Stomach smooth muscle (tissue), 2 donors: ENCODE measurements around the gene DONSON.

Experiments used
- H3K27ac ChIP-seq: one replicate; pipeline ENCODE4 v1.7.0; 2013; ENCODE audit warnings: mild to moderate bottlenecking, low read length, inconsistent platforms
- H3K27me3 ChIP-seq, 2 donors: one replicate each; pipeline ENCODE4 v1.7.0; 2013; ENCODE audit warnings: low read length in 2 of 2; ENCODE audit not compliant: insufficient read depth in 2 of 2, control insufficient read depth in 1 of 2
- H3K36me3 ChIP-seq, 2 donors: one replicate each; pipeline ENCODE4 v1.7.0; 2013; ENCODE audit warnings: low read length in 2 of 2; ENCODE audit not compliant: control insufficient read depth in 2 of 2, insufficient read depth in 2 of 2
- H3K4me1 ChIP-seq: one replicate; pipeline ENCODE4 v1.7.0; 2013; ENCODE audit warnings: low read length; ENCODE audit not compliant: control insufficient read depth, insufficient read depth
- H3K4me3 ChIP-seq, 2 donors: one replicate each; pipeline ENCODE4 v1.7.0; 2013; ENCODE audit warnings: low read length in 2 of 2
- H3K9ac ChIP-seq, 2 donors: one replicate each; pipeline ENCODE4 v1.7.0; 2013; ENCODE audit warnings: low read length in 2 of 2, mild to moderate bottlenecking in 1 of 2
- H3K9me3 ChIP-seq, 2 donors: one replicate each; pipeline ENCODE4 v1.7.0; 2013; ENCODE audit warnings: low read length in 2 of 2; ENCODE audit not compliant: control insufficient read depth in 2 of 2
- donor health status: healthy.
- donor health status: Pancreatic carcinoma.

DONSON gene

GRCh38 chr21:33551664-33552063, 36.8 kb downstream of the DONSON start:
- no peak overlapping the region for H3K4me3 ChIP-seq
- H3K27ac ChIP-seq: no peak overlapping the region
- peaks cover 58 to 66% of the 10 kb centered on the region in 2 donors for H3K36me3 ChIP-seq
- H3K9ac ChIP-seq: no peak overlapping the region
- H3K27me3 ChIP-seq: no peaks in the 10 kb centered on the region
- no peaks in the 10 kb centered on the region for H3K9me3 ChIP-seq
- no peaks in the 10 kb centered on the region for H3K4me1 ChIP-seq

GRCh38 chr21:33550772-33551660, 37.5 kb downstream of the DONSON start:
- no peak overlapping the region for H3K27ac ChIP-seq

GRCh38 chr21:33549848-33550771, 38.4 kb downstream of the DONSON start:
- Histone ChIP-seq H3K36me3 (peaks cover 58 to 64% of the 10 kb centered on the region in 2 donors), H3K4me3 (no peak overlapping the region), H3K9ac (no peak overlapping the region), H3K27ac (no peak overlapping the region), H3K4me1 (no peaks in the 10 kb centered on the region), H3K27me3 (no peaks in the 10 kb centered on the region), H3K9me3 (no peaks in the 10 kb centered on the region)

More at GRCh38 chr21:33550772-33551660, 37.5 kb downstream of the DONSON start:
- H3K4me1 ChIP-seq: no peaks in the 10 kb centered on the region
- H3K9me3 ChIP-seq: no peaks in the 10 kb centered on the region
- no peak overlapping the region for H3K9ac ChIP-seq
- H3K4me3 ChIP-seq: no peak overlapping the region
- H3K27me3 ChIP-seq: no peaks in the 10 kb centered on the region
- H3K36me3 ChIP-seq: peaks cover 58 to 64% of the 10 kb centered on the region in 2 donors

- H3K9me3 ChIP-seq: no peaks in the 10 kb centered on the region
- no peak overlapping the region for H3K27ac ChIP-seq
- H3K4me1 ChIP-seq: peaks cover 8% of the 10 kb centered on the region
- H3K4me3 ChIP-seq: no peak overlapping the region
- no peak overlapping the region for H3K9ac ChIP-seq
- H3K27me3 ChIP-seq: no peaks in the 10 kb centered on the region
- peaks cover 20 to 27% of the 10 kb centered on the region in 2 donors for H3K36me3 ChIP-seq
These were observed 42.4 kb downstream of the DONSON start for GRCh38 chr21:33546086-33546485.

- H3K9ac ChIP-seq: peak overlapping the region in 1 of 2 donors; percentile 100
- peaks cover 6 to 12% of the 10 kb centered on the region in 2 donors for H3K36me3 ChIP-seq
- H3K9me3 ChIP-seq: no peaks in the 10 kb centered on the region
- no peaks in the 10 kb centered on the region for H3K27me3 ChIP-seq
- no peak overlapping the region for H3K27ac ChIP-seq
- H3K4me1 ChIP-seq: peaks cover 8% of the 10 kb centered on the region
- peak overlapping the region; percentile 93 to 97 for H3K4me3 ChIP-seq
These were observed 43.9 kb downstream of the DONSON start for GRCh38 chr21:33544451-33545195.

- H3K4me1 ChIP-seq: peaks cover 8% of the 10 kb centered on the region
- peak overlapping the region; percentile 100 for H3K27ac ChIP-seq
- no peaks in the 10 kb centered on the region for H3K27me3 ChIP-seq
- H3K9ac ChIP-seq: peak overlapping the region; percentile 100
- peaks cover 7 to 9% of the 10 kb centered on the region in 2 donors for H3K36me3 ChIP-seq
- H3K9me3 ChIP-seq: no peaks in the 10 kb centered on the region
- peak overlapping the region; percentile 93 to 97 for H3K4me3 ChIP-seq
These were observed 44.9 kb downstream of the DONSON start for GRCh38 chr21:33543505-33544129.

- Histone ChIP-seq H3K27ac (peak within 1 kb of the TSS; percentile 100), H3K27me3 (no peaks in the 10 kb centered on the region), H3K9me3 (no peaks in the 10 kb centered on the region), H3K9ac (peak within 1 kb of the TSS; percentile 100), H3K4me1 (peaks cover 8% of the 10 kb centered on the region), H3K36me3 (peaks cover 4 to 7% of the 10 kb centered on the region in 2 donors), H3K4me3 (peak within 1 kb of the TSS; percentile 97 to 99)
These were observed 45.6 kb downstream of the DONSON start, which contains the start of gene SON for GRCh38 chr21:33542640-33543504. Gene SON (plus strand): TSS chr21:33543038. CDS start chr21:33543093, 55 bp downstream.

- Histone ChIP-seq H3K27ac (peak within 1 kb of the TSS; percentile 100), H3K4me1 (peaks cover 8% of the 10 kb centered on the region), H3K9ac (peak within 1 kb of the TSS; percentile 100), H3K4me3 (peak within 1 kb of the TSS; percentile 97 to 99), H3K9me3 (no peaks in the 10 kb centered on the region), H3K36me3 (peaks cover 4 to 9% of the 10 kb centered on the region in 2 donors), H3K27me3 (no peaks in the 10 kb centered on the region)
These were observed 46.5 kb downstream of the DONSON start, which contains the start of gene GART for GRCh38 chr21:33541756-33542639. Gene GART (minus strand): TSS chr21:33542117. CDS start chr21:33539315, 2,802 bp downstream.
